DMS114 treated with DMSO at 0.1 percent for 48 hours (cell line): Measurements from ENCODE around the gene NFIX.

ENCODE experiments used
- DNase-seq: peaks from one replicate; lab custom pipeline; 2025; ENCODE audit not compliant: unreplicated experiment; lab: John Stamatoyannopoulos, UW

NFIX gene

DNA sequence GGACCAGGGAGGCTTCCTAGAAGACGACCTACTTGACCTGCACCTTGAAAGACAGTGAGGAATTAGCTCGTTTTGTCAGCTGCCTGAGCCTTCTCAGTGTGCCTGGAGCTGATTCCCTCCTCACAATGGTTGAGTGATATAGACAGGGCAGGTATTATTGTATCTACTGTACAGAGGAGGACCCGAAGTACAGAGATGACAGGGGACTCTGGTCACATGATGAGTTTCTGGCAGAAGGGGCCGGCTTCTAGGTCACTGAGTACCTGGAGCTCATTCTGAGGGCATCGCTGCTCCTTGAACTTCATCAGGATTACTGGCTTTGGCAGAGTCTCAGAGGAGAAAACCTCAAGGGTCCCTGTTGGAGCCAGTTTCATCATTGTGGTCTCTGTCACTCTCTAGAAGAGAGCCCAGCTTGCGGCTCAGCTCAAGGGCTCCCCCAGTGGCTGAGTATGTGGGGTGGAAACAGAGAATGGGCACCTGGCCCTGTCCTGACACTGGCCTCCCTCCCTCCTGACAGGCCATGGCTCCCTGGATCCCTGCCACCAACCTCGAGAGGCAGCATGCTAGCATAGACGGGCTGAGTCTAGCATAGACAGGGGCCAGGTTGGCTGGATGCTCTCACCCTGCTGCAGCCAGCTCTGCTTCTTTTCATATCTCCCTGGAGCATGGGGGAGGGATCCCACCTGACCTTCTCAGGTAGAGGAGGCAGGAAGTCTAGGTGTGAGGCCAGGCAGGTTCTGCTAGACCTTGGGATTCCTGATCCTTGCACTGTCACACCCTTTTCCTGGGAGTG is 38.7 kb downstream of the NFIX start:
- DNase-seq, result no peak

- DNase-seq, result no peak
Measured at GRCh38 chr19:13034636-13035035, 39.4 kb downstream of the NFIX start.

- no peak for DNase-seq
Measured at GRCh38 chr19:13035820-13036365, 40.6 kb downstream of the NFIX start.

- DNase-seq, result no peak
Measured at GRCh38 chr19:13036366-13036976, 41.2 kb downstream of the NFIX start.

GRCh38 chr19:13037161-13037560 is 41.9 kb downstream of the NFIX start:
- no peak for DNase-seq

GRCh38 chr19:13037731-13038130 is 42.5 kb downstream of the NFIX start:
- DNase-seq, result no peak

DNA sequence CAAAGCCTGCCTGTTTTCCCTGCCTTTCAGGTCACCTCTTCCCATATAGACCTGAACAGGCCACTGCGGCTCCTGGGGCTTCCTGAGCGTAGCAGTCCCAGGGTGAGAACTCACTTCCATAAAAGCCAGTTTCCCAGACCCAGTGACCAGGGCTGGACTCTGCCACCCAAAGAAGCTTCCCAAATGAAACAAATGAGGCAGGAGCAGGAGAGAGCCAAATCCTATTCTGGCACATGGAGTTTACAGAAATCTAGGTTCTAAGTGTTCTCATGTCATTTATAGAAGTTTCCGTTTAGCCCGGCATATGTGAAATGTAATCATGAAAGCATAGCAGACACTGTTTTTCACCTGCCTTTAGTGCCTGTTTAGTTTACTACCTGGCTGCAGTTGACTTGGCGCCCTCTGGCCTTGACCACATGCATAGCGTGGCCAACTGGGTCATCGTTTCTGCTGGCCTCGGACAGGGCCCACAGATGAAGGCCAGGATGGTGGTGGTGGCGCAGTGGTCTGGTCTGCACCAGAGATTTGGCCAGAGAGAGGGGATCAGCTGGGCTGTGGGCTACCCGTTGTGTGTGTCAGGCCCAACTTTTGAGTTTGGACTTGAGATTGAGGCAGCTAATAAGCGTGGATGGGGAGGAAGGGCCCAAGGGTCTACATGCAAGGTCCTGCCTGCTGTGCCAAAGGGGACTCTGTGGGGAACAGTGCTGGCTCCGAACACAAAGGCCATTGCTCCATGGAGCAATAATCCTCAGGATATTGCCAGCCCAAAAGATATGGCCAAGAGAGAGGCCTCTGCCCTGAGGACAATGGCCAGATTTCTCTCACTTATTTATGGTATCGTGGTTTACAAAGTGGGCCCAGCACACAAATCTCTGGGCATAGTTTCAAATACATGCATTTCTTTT is 43.3 kb downstream of the NFIX start:
- DNase-seq, result no peak

DNA sequence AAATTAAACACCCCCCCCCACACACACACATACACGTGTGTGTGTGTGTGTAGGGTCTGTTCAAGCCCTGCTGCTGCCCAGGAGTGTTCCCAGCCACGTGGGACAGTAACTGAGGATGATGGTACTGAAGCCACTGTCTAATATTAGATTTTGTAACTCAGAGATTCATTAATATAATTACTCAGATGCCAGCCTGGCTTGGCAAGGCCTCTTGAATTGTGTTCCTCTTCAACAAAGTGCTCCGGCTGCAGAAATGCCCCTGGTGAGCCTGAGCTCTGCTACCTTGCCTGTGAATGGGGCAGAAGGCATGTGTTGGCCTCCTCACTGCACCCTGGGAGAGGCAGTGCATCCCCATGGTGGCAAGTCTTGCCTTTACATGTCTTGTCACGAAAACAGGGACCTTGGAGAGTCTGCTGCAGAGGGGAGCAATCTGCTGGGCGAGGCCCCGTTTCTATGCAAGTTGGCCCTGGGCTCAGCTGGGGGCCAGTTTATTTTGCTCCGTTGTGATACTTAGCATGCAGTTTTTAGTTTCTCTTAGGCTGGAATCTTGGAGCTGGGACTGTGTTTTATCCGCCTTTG is 44.0 kb downstream of the NFIX start:
- no peak for DNase-seq

GRCh38 chr19:13040232-13040947 is 45.1 kb downstream of the NFIX start:
- no peak for DNase-seq

- no peak for DNase-seq
Measured at GRCh38 chr19:13040948-13041292, 45.6 kb downstream of the NFIX start.

DNA sequence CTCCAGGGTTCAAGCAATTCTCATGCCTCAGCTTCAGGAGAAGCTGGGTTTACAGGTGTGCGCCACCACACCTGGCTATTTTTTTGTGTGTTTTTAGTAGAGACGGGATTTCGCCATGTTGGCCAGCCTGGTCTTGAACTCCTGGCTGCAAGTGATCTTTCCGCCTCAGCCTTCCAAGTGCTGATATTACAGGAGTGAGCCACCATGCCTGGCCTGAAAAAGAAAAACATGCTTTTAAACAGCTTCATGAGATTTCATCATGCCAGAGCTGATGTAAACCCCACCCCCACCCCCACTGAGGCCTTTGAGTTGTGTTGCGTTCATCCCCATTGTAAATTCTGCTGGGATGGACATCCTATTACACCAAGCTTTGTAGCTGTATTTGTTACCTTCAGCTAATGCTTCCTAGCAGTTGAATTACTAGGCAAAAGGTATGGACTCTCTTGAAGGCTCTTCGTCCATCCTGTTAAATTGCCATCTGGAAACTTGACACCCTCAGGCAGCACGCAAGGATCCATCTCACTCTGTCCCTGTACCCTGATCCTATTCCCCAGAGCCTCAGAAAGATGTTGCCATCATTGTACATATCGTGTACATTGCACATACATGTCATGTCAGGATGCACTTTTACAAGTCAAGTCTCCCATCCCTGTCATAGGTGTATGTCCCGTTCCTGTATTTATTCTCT is 47.3 kb downstream of the NFIX start:
- no peak for DNase-seq

DNA sequence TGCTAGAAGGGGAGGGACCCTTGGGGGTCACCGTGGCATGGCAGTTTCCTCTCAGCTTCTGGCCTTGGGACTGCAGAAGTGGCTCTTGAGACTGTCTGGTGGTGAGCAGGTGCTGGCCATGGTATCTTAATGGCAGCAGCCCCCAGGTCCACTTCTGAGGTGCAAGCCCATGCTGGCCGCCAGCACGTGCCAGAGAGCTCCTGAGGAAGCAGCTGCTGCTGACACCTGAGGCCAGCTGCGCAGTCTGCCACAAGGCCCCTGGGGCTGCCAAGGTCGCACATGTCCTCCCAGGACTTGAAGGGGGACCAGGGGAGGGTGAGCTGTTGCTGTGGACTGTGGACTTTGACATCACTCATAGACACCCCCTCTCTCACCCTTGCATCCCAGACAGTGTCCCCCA is 48.0 kb downstream of the NFIX start:
- no peak for DNase-seq

- DNase-seq, result no peak
Measured at GRCh38 chr19:13044231-13044836, 49.1 kb downstream of the NFIX start.

DNA sequence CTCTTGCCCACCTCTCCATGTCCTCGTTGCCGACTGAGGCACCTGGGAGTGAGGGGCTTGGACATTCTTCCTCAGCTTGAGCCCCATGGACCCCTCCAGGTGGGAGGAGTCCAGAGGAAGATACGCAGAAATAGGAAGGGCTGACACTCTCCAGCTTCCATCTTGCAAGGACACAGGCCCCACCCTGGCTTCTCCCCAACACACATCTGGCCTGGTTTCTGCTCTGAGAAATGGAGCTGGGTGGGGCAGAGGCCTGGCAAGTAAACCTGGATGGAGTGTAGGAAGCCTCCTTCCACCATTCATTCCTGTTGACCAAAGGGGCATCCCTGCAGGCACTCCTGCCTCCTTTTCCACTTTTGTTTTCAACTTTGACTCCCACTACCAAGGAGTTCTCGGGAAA is 50.5 kb downstream of the NFIX start:
- no peak for DNase-seq

DNA sequence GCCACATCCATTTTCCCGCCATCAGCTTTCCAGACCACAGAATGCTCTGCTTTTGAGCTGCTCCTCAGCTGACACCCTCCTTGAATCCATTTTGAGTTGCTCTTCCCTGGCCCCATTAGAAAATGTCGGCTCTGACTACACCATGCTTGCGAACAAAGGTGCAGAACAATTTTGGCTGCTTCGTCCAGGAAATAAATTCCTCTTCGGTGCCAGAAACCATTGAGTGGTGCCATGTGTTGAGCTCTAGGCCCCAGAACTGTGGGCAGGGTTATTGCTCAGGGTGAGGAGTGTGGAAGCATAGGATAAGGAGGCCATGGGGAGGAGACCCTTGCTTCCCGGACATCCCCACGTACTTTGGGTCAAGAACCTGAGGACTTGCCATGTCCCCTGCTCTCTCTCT is 52.1 kb downstream of the NFIX start:
- no peak for DNase-seq

DNA sequence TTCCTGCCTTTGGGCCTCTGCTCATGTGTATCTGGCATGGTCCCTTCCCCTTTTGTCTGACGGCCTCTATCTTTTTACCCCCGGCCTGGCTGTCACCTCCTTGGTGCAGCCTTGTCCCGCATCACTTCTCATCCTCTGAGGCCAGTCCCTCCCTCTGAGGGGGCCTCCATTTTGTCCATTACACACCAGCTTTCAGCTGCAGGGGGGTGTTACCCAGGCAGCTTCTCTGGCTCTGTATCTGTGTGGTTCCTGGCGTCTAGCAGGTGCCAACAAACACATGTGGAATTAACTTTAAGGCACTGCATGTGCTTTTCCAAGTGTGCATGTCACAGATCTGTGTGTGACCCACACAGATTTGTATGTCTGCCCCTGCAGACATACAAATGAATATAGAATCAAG is 55.0 kb downstream of the NFIX start:
- DNase-seq, result no peak

DNA sequence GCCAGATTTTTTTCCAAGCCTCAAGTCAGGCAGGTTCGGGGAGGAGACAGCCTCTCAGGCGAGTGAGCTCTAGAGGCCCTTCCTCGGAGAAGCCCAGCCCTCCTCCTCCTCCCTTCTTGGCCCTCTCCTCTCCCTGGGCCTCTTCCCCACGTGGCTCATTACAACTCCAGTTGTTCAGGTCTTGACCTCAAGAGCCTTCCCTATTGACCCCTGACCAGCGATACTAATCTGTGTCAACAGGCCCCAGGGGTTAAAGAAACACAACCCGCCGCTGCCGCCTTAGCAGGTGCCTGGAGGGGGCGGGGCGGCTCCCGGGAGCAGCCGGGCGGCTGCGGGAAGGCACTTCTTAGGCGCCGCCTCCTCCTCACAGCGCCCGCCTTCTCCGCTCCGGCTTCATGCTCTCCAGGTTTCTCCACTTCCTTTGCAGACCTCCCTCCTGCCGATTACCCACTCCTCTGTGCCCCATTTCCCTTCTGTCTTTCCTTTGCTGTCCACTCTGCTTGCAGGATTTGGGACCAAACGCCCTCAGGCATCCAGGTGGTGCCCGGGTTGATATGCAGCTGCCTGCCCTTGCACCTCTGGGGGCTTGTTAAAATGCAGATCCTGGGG is 56.4 kb downstream of the NFIX start:
- DNase-seq, result no peak

GRCh38 chr19:13052447-13053175 is 57.3 kb downstream of the NFIX start:
- no peak for DNase-seq

DNA sequence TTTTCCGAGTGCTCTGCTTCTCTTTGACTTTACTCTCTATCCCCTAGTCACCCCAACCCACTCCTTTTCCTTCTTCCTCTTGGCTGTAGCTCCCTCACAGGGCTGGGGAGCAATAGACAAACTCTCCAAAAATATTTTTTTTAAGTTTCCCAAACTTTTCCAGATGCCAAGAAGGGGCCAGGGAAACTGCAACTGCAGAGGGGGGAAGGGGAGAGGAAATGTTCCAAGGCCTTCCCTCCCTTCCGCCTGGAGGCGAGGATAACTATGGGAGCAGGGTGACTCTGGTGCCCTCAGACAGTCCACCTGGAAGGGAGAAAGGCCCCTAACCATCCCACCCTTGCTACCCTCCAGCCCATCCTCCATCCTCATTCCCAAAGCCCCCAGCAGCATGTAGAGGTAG is 58.0 kb downstream of the NFIX start:
- DNase-seq, result no peak
